Memory B cell (primary cell): Measurements from ENCODE around the gene DLG1.

Experiments
- ATAC-seq: fragments of 150-1000 bp; cut with Tn5 transposase; 2 replicates; pipeline ENCODE4 v1.10.0; 2021; ENCODE audit warnings: low read depth, mild to moderate bottlenecking, moderate library complexity
- DNase-seq, 2 donors: peaks; one replicate each; pipeline ENCODE4 v3.0.0; 2022; ENCODE audit warnings: low spot score in 2 of 2
- H3K27ac Mint-ChIP-seq: one replicate; pipeline ENCODE4 v1.8.0; 2022; ENCODE audit warnings: mild to moderate bottlenecking, moderate library complexity, mixed read lengths
- H3K27me3 Mint-ChIP-seq: one replicate; pipeline ENCODE4 v1.8.0; 2022; ENCODE audit warnings: mixed read lengths
- H3K36me3 Mint-ChIP-seq: one replicate; pipeline ENCODE4 v1.8.0; 2022; ENCODE audit warnings: mild to moderate bottlenecking, mixed read lengths
- H3K4me1 Mint-ChIP-seq: one replicate; pipeline ENCODE4 v1.8.0; 2022; ENCODE audit warnings: mixed read lengths
- H3K4me3 Mint-ChIP-seq: one replicate; pipeline ENCODE4 v1.8.0; 2022; ENCODE audit warnings: mild to moderate bottlenecking, moderate library complexity, mixed read lengths
- H3K9me3 Mint-ChIP-seq: one replicate; pipeline ENCODE4 v1.8.0; 2022; ENCODE audit warnings: mixed read lengths

The DLG1 gene

GRCh38 chr3:197259096-197259495 is 39.3 kb downstream of the DLG1 start:
- Mint-ChIP-seq H3K9me3 (no peaks in the 10 kb centered on the region), H3K27ac (no peak overlapping the region), H3K36me3 (no peaks in the 10 kb centered on the region), H3K4me1 (peaks cover 18% of the 10 kb centered on the region), H3K4me3 (no peak overlapping the region), H3K27me3 (no peaks in the 10 kb centered on the region)
- DNase-seq (no peak), ATAC-seq (no peak)

- no peaks in the 10 kb centered on the region for H3K27me3 Mint-ChIP-seq
- DNase-seq (no peak), ATAC-seq (no peak)
- no peaks in the 10 kb centered on the region for H3K9me3 Mint-ChIP-seq
- no peaks in the 10 kb centered on the region for H3K36me3 Mint-ChIP-seq
- H3K27ac Mint-ChIP-seq: peak overlapping the region; percentile 74
- no peak overlapping the region for H3K4me3 Mint-ChIP-seq
- H3K4me1 Mint-ChIP-seq: peaks cover 24% of the 10 kb centered on the region
Observed at GRCh38 chr3:197258168-197258755, 40.1 kb downstream of the DLG1 start.

DNA sequence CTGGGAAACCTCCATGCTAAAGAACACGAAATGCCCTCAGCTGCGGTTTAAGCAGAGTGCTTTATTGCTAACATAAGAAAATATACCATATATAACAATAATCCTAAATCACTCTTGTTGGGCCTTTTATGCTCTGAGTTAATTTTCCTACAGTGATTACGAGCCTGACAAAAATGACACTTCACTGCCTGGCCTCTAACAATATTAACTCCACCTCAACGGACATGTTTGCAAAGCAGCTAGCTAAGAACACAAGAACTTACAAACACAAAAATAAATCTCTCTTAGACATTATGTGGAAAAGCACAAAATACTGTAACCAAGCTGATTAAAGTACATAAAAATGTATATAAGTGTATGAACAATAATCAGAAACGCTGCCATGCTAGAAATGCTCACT is 40.7 kb downstream of the DLG1 start:
- Mint-ChIP-seq H3K4me3 (no peak overlapping the region), H3K27me3 (no peaks in the 10 kb centered on the region), H3K36me3 (no peaks in the 10 kb centered on the region), H3K9me3 (no peaks in the 10 kb centered on the region), H3K4me1 (peaks cover 24% of the 10 kb centered on the region), H3K27ac (peak overlapping the region; percentile 74)
- ATAC-seq (no peak), DNase-seq (no peak)

GRCh38 chr3:197256836-197257444 is 41.5 kb downstream of the DLG1 start:
- no peaks in the 10 kb centered on the region for H3K9me3 Mint-ChIP-seq
- ATAC-seq (no peak), DNase-seq (peak; percentile 25 to 38)
- peaks cover 27% of the 10 kb centered on the region for H3K4me1 Mint-ChIP-seq
- H3K36me3 Mint-ChIP-seq: peaks cover 3% of the 10 kb centered on the region
- peak overlapping the region; percentile 74 for H3K27ac Mint-ChIP-seq
- H3K4me3 Mint-ChIP-seq: no peak overlapping the region
- no peaks in the 10 kb centered on the region for H3K27me3 Mint-ChIP-seq

- Mint-ChIP-seq H3K4me3 (no peak overlapping the region), H3K36me3 (peaks cover 11% of the 10 kb centered on the region), H3K27ac (no peak overlapping the region), H3K9me3 (no peaks in the 10 kb centered on the region), H3K27me3 (no peaks in the 10 kb centered on the region), H3K4me1 (peaks cover 24% of the 10 kb centered on the region)
- ATAC-seq (no peak), DNase-seq (no peak)
Observed at GRCh38 chr3:197256104-197256503, 42.3 kb downstream of the DLG1 start.

- Mint-ChIP-seq H3K27ac (no peak overlapping the region), H3K4me1 (peaks cover 16% of the 10 kb centered on the region), H3K27me3 (no peaks in the 10 kb centered on the region), H3K9me3 (peaks cover 3% of the 10 kb centered on the region), H3K36me3 (peaks cover 25% of the 10 kb centered on the region), H3K4me3 (no peak overlapping the region)
- ATAC-seq (no peak), DNase-seq (no peak)
Observed at GRCh38 chr3:197253238-197253947, 45.0 kb downstream of the DLG1 start.

GRCh38 chr3:197249542-197249941 is 48.9 kb downstream of the DLG1 start:
- H3K9me3 Mint-ChIP-seq: peaks cover 8% of the 10 kb centered on the region
- H3K4me1 Mint-ChIP-seq: peaks cover 13% of the 10 kb centered on the region
- no peaks in the 10 kb centered on the region for H3K27me3 Mint-ChIP-seq
- H3K36me3 Mint-ChIP-seq: peaks cover 48% of the 10 kb centered on the region
- DNase-seq: no peak
- no peak for ATAC-seq
- H3K27ac Mint-ChIP-seq: no peak overlapping the region
- no peak overlapping the region for H3K4me3 Mint-ChIP-seq

GRCh38 chr3:197248341-197248740 is 50.1 kb downstream of the DLG1 start:
- no peaks in the 10 kb centered on the region for H3K27me3 Mint-ChIP-seq
- no peak for DNase-seq
- no peak overlapping the region for H3K27ac Mint-ChIP-seq
- H3K4me1 Mint-ChIP-seq: peaks cover 3% of the 10 kb centered on the region
- peaks cover 57% of the 10 kb centered on the region for H3K36me3 Mint-ChIP-seq
- ATAC-seq: no peak
- H3K4me3 Mint-ChIP-seq: no peak overlapping the region
- H3K9me3 Mint-ChIP-seq: peaks cover 13% of the 10 kb centered on the region

GRCh38 chr3:197244751-197245150 is 53.7 kb downstream of the DLG1 start:
- no peak overlapping the region for H3K27ac Mint-ChIP-seq
- peaks cover 21% of the 10 kb centered on the region for H3K9me3 Mint-ChIP-seq
- DNase-seq (no peak), ATAC-seq (no peak)
- no peak overlapping the region for H3K4me3 Mint-ChIP-seq
- H3K36me3 Mint-ChIP-seq: peaks cover 63% of the 10 kb centered on the region
- H3K4me1 Mint-ChIP-seq: peaks cover 11% of the 10 kb centered on the region
- no peaks in the 10 kb centered on the region for H3K27me3 Mint-ChIP-seq

DNA sequence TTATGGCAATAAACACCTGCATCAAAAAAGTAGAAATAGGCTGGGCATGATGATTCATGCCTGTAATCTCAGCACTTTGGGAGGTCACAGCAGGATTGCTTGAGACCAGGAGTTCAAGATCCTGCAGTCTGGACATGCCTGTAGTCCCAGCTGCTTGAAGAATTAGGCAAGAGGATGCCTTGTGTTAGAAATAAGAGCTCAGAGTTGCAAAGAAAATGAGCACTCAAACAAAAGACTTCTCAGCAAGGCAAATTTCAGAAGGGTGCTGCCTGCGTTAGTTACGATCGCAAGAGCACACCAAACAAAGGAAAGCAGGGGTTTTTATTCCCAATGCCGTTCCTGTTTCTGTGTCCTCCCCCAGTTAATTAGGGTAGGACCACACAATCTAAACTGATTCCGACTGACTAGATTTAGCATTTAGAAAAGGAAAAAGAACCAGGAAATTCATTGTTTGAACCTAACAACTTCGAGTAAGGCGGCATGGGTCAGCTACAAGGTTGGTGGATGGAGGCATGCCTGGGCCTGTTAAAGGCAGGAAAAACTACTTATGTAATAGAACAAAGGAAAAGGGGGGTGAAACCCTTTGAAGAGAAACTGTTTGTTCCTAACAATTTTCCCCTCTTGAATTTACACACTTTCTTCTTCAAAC is 55.5 kb downstream of the DLG1 start:
- Mint-ChIP-seq H3K27me3 (no peaks in the 10 kb centered on the region), H3K4me1 (peaks cover 26% of the 10 kb centered on the region), H3K4me3 (no peak overlapping the region), H3K27ac (no peak overlapping the region), H3K9me3 (peaks cover 16% of the 10 kb centered on the region), H3K36me3 (peaks cover 51% of the 10 kb centered on the region)
- DNase-seq: no peak
- no peak for ATAC-seq

- DNase-seq (no peak), ATAC-seq (no peak)
- no peak overlapping the region for H3K27ac Mint-ChIP-seq
- peaks cover 47% of the 10 kb centered on the region for H3K36me3 Mint-ChIP-seq
- peaks cover 30% of the 10 kb centered on the region for H3K4me1 Mint-ChIP-seq
- no peaks in the 10 kb centered on the region for H3K27me3 Mint-ChIP-seq
- no peak overlapping the region for H3K4me3 Mint-ChIP-seq
- peaks cover 16% of the 10 kb centered on the region for H3K9me3 Mint-ChIP-seq
Observed at GRCh38 chr3:197241173-197241572, 57.2 kb downstream of the DLG1 start.

GRCh38 chr3:197239857-197240256 is 58.6 kb downstream of the DLG1 start:
- H3K4me1 Mint-ChIP-seq: peaks cover 34% of the 10 kb centered on the region
- H3K36me3 Mint-ChIP-seq: peaks cover 51% of the 10 kb centered on the region
- no peak overlapping the region for H3K4me3 Mint-ChIP-seq
- ATAC-seq: no peak
- H3K9me3 Mint-ChIP-seq: peaks cover 19% of the 10 kb centered on the region
- no peak overlapping the region for H3K27ac Mint-ChIP-seq
- no peaks in the 10 kb centered on the region for H3K27me3 Mint-ChIP-seq
- DNase-seq: no peak

- Mint-ChIP-seq H3K36me3 (peaks cover 45% of the 10 kb centered on the region), H3K4me1 (peaks cover 34% of the 10 kb centered on the region), H3K4me3 (no peak overlapping the region)
Observed at GRCh38 chr3:197238842-197239241, 59.6 kb downstream of the DLG1 start.

DNA sequence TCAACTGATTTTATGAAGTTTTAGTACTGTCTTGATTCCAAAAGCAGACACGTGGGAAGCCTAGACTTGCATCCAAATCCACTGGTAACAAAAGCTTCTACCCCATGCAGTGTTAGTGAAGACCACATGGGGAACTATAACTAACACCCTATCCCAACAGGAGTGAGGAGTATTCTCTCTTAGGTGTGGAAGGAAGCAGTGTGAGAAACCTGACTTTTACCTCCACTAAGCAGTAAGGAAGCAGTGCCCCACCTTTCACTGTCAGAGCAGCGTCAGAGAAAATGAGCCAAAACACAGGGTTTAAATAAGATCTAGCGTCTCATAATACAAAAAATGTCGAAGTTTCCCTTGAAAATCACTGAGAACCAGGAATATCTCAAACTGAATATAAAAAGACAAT is 60.5 kb downstream of the DLG1 start:
- Mint-ChIP-seq H3K36me3 (peaks cover 40% of the 10 kb centered on the region), H3K4me1 (peaks cover 34% of the 10 kb centered on the region), H3K27ac (no peak overlapping the region), H3K9me3 (peaks cover 13% of the 10 kb centered on the region), H3K27me3 (no peaks in the 10 kb centered on the region), H3K4me3 (no peak overlapping the region)
- no peak for DNase-seq
- no peak for ATAC-seq

More at GRCh38 chr3:197238842-197239241, 59.6 kb downstream of the DLG1 start:
- Mint-ChIP-seq H3K27ac (peak overlapping the region; percentile 1), H3K27me3 (no peaks in the 10 kb centered on the region), H3K9me3 (peaks cover 13% of the 10 kb centered on the region)
- DNase-seq (no peak), ATAC-seq (no peak)
